NCI-H510A treated with DMSO at 0.1 percent for 48 hours (cell line): ENCODE data around the gene PARP4.
"Not testable (repeated sequence)": the region's sequence is repeated elsewhere in the genome, so short reads cannot be mapped to it uniquely, and the experiment has no call there.

Experiments used
- DNase-seq: peaks from one replicate; lab custom pipeline; 2025; lab: John Stamatoyannopoulos, UW

PARP4 gene

GRCh38 chr13:24505756-24506155, 6.8 kb downstream of the PARP4 start:
- DNase-seq, result no peak

GRCh38 chr13:24505256-24505655, 7.3 kb downstream of the PARP4 start:
- no peak for DNase-seq

GRCh38 chr13:24503379-24503696, 9.2 kb downstream of the PARP4 start:
- DNase-seq, result no peak

- no peak for DNase-seq
These were observed 9.8 kb downstream of the PARP4 start for GRCh38 chr13:24502533-24503378.

DNA sequence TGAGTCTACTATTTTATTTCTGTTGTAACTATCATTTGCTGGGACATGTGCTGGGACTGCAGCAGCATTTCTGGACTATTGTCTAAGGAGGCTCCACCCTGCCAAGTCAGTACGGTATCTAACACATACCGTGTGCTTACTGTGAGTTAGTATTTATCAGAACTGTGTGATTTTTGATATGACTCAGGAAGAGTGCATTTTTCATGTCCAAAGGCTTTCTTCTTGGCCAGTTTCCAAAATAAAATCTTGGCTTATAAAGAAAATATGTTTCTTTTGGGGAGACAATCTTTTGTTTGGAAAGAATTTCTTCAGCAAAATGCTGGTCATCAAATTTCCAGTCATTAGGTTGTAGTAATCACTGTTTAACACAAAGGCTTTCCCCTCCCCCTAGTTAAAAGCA, 11.6 kb downstream of the PARP4 start:
- DNase-seq, result no peak

DNA sequence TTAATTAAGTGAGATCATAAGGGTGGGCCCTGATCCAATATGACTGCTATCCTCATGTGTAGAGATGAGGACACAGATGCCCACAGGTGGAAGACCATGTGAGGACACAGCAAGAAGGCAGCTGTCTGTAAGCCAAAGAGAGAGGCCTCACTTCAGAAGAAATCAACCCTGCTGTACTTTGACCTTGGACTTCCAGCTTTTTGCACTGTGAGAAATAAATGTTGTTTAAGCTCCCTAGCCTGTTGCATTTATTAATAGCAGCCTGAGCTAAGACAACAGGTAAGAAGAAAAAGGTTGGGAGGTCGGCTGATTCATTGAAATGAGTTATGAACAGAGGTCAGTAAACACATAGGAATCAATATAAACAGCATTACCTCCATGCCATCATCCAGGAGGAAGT, 14.8 kb downstream of the PARP4 start:
- no peak for DNase-seq

- DNase-seq, result not testable (repeated sequence)
These were observed 16.3 kb downstream of the PARP4 start for GRCh38 chr13:24496295-24496694.

- no peak for DNase-seq
These were observed 17.3 kb downstream of the PARP4 start for GRCh38 chr13:24495151-24495729.

GRCh38 chr13:24493356-24493755, 19.2 kb downstream of the PARP4 start:
- DNase-seq, result no peak

GRCh38 chr13:24491845-24492244, 20.7 kb downstream of the PARP4 start:
- DNase-seq, result no peak

GRCh38 chr13:24489721-24490120, 22.9 kb downstream of the PARP4 start:
- no peak for DNase-seq

GRCh38 chr13:24488092-24488491, 24.5 kb downstream of the PARP4 start:
- DNase-seq, result not testable (repeated sequence)

DNA sequence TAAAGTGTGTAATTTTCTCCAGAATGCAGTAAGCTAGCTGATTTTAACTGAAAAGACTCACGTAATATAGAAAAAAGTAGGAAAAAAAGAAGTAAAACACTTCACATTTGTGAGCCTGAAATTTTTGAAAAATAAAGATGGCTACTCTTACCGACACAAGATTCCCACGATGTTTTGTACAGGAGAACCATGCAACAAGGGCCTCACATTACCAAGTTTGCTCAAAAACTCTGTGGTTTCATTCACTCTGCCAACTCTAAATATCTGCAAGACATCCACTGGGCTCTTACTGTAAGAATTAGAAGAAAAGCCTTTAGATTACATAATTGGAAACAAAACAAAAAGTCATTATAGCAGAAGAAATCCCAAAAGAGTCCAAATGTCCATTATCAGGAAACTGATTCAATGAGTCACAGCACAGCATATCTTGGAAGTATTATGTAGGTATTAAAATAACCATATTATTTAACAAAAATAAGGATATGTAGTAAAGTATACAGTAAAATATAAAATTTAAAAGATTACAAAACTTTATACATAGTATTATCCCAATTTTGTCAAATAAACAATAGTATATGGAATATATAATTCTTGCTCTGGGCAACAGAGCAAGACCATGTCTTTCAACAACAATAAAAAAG, 26.4 kb downstream of the PARP4 start:
- DNase-seq, result not testable (repeated sequence)

- no peak for DNase-seq
These were observed 38.9 kb downstream of the PARP4 start for GRCh38 chr13:24473686-24474085.

- not testable (repeated sequence) for DNase-seq
These were observed 40.4 kb downstream of the PARP4 start for GRCh38 chr13:24472129-24472528.

- DNase-seq, result no peak
These were observed 49.5 kb downstream of the PARP4 start for GRCh38 chr13:24463078-24463477.

DNA sequence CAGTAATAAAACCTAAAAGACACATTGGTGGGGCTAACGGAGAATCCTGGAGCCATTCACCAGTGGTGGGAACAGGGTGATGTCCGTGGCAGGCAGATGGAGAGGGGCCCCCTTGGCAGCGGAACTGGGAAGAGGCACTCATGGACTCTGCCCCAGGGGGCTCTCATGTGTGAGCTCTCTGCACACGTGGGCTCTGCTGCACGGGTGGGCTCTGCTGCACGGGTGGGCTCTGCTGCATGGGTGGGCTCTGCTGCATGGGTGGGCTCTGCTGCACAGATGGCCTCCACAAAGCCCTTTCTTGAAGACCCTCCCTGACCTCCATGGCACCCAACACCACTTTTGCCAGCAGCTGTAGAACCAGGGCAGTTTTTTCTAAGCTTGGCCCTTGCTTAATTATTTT, 52.3 kb downstream of the PARP4 start:
- DNase-seq, result no peak

- no peak for DNase-seq
These were observed 52.9 kb downstream of the PARP4 start for GRCh38 chr13:24459726-24460125.

GRCh38 chr13:24459234-24459633, 53.3 kb downstream of the PARP4 start:
- no peak for DNase-seq

DNA sequence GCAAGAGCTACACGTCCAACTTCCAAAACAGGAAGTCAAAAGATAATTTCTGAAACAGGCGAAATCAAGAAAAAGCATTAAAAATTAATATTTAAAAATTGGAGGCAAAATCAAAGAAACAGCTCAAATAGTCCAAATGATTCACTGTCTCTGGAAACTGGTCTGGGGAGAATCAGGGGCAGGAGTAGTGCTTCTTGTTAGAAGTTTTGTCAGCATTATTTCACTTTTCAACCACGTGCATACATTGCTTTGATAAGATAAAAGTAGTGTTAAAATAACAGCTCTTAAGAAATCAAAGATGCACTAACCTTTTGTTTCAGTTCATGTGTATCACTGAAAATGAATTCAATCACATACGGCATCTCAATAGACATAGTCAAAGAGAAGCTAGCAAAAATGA, 53.8 kb downstream of the PARP4 start:
- no peak for DNase-seq

DNA sequence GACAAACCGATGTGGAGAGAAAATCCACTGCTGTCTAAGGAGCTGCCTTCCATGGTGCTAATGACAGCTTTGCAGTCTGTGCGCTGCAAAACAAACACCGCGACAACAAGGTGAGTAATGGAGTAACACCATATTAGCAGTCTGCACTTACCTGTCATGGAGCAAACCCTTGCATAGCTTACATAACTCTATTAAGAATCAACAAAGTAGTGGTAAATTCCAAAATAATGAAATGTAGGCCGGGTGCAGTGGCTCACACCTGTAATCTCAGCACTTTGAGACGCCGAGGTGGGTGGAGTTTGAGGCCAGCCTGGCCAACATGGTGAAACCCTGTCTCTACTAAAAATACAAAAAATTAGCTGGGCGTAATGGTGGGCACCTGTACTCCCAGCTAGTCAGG, 56.2 kb downstream of the PARP4 start:
- no peak for DNase-seq

DNA sequence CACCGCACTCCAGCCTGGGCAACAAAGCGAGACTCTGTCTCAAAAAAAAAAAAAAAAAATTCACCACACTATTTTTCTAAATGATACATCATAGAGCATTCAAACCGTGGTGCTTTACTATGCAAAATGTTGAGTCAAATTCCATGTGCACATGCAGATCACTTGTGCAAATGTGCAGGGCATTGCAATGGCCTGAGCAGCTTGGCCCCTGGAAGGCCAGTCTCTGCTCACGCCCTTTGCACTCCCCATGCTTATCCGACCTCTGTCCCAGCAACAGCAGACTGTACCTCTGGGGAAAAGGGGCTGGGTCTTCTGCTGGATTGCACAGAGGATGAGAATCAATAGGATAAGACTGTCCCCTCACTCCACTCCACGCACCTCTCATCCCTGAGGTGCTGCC, 58.5 kb downstream of the PARP4 start:
- no peak for DNase-seq

DNA sequence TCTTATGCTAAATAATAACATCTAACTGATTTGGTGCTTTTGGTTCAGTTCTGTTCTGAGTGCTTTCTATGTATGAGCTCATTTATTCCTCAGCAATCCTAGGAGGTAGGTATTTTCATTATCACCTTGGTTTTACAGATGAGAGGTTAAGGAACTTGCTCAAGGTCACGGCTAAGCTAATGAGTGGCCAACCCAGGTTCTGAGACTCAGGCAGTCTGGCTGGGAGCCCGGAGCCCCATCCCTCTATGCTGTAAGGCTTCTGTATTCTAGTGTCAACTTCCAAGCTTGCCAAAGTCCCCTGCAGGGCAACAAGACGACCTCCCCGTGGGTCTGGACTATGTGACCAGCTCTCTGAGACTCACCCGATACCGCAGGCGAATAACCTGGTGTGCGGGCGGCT, 60.5 kb downstream of the PARP4 start:
- DNase-seq, result no peak
